SW480 (cell line): ENCODE measurements around the gene TBCCD1.
"Not testable (repeated sequence)": the region's sequence is repeated elsewhere in the genome, so short reads cannot be mapped to it uniquely, and the experiment has no call there.

Experiments used
- DNase-seq: peaks from one replicate; pipeline ENCODE4 v3.0.0-alpha.2; 2016; ENCODE audit warnings: low spot score

TBCCD1 gene

DNA sequence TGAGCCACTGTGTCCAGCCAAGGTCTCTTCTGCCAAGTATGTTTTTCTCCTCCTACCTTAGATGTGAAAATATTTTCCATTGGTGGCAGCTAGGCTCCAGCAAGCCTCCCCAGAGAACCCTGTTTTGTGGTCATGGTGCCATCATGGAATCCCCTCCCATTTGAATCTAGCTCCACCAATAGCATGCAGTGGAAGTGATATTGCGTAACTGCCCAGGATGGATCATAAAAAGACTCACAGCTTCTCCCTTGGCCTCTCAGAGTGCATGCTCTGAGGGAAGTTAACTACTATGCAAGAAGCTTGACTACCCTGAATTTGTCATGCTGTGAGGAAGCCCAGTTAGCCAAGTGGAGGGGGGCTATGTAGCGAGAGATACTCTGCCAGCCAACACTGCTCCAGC lies 50.5 kb downstream of the TBCCD1 start:
- DNase-seq: no peak

- no peak for DNase-seq
Observed at GRCh38 chr3:186515125-186515524, 52.0 kb downstream of the TBCCD1 start.

DNA sequence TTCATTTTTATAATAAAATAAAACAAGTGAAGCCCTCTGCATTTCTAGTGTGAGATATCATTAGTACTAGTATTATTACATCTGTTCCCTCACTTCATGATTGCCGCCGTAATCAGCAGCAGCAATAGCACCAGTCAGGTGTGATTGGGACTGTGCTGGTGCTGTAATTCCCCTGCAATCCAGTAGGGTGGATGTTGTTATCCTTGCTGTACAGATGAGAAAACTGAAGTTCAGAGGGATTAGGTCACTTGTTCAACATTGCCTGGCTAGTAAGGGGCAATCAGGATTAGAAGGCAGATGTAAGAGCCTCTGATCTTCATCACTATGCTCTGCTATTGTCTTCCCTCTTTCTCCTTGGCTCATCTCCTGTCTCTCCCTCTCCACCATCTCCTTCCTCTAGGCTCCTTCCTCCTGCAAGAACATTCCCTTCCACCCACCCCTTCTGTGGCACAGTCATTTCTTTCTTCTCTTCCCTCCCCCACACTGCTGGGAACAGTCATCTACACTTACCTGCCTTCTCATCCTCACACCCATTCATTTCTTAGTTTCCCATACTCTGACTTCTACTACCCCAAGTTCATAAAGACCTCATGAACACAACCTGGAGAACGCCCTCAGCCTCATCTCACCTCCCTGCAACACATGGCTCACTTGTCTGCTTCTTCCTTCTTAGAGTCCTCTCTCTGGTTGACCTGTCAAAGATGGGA lies 52.7 kb downstream of the TBCCD1 start:
- peak; percentile 33 for DNase-seq

- no peak for DNase-seq
Observed at GRCh38 chr3:186513386-186513785, 53.8 kb downstream of the TBCCD1 start.

GRCh38 chr3:186512570-186513302 lies 54.4 kb downstream of the TBCCD1 start:
- DNase-seq: no peak

GRCh38 chr3:186511702-186512101 lies 55.4 kb downstream of the TBCCD1 start:
- no peak for DNase-seq

- DNase-seq: no peak
Observed at GRCh38 chr3:186511245-186511644, 55.9 kb downstream of the TBCCD1 start.

DNA sequence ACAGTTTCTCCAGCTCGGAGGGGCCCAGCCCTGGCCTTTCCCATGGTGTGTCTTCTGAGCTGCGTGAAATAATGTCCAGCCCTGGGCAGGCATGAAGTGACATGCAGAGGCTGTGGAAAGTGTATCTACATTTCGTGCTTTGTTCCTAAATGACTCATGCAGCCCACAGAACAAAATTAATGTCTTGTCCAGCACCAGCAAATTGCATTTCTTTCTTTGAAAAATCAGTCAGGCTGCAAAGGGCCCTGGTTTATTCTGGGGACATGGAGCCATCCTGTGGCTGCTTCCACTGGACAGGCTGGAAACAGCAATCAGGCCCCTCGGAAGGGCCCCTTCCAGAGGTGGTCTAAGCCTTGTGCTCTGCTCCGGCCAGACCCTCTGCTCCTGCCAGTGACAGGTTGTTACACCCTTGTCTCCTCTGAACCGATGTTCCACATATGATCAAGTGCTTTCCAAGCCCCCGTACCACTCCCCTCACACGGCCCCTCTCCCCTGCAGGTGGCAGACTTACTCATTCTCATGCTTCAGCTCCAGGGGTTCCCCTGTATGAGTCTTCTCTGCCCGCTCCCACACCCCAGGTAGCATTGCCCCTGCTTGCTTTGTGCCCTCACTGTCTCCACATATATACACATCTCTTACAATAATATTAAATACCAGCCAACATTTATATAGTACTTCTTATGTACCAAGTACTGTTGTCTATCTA lies 56.6 kb downstream of the TBCCD1 start:
- DNase-seq: peak; percentile 28

GRCh38 chr3:186509423-186509822 lies 57.7 kb downstream of the TBCCD1 start:
- peak; percentile 48 for DNase-seq

DNA sequence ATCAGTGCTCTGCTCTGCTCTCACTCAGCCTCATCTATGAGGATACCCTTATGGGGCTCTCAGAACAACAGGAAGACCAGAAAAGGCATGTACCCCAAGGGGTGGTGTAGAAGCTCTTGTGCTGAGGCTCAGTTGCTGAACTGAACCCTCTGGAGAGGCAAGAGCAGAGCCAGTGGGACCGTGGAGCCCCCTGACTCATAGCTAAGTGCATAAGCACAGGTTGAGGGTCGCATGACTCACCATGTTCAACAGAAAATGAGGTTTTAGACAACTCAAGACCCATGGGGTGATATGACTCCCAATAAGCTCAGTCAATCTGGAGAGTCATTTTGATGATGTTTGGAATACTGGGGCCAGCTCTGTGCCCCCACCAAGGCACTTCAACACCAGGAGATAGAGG lies 60.3 kb downstream of the TBCCD1 start:
- no peak for DNase-seq

- DNase-seq: no peak
Observed at GRCh38 chr3:186506191-186506739, 60.9 kb downstream of the TBCCD1 start.

DNA sequence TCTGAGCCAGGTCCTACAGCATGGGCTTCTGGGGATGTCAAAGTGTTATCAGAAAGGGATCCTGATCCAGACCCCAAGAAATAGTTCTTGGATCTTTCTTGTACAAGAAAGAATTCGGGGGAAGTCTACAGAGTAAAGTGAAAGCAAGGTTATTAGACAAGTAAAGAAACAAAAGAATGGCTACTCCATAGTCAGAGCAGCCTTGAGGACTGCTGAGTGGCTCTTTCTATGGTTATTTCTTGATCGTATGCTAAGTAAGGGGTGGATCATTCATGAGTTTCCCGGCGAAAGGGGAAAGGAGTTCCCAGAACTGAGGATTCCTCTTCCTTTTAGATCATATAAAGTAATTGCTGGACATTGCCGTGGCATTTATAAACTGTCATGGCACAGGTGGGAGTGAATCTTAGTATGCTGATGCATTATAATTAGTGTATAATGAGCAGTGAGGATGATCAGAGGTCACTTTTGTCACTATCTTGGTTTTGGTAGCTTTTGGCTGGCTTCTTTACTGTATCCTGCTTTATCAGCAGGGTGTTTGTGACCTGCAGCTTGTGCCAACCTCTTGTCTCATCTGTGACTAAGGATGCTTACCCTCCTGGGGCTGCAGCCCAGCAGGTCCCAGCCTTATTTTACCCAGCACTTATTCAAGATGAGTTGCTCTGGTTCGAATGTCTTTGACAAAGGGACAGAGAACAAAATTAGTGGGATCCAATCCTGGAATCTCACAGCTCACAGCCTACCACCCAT lies 64.0 kb downstream of the TBCCD1 start:
- no peak for DNase-seq

DNA sequence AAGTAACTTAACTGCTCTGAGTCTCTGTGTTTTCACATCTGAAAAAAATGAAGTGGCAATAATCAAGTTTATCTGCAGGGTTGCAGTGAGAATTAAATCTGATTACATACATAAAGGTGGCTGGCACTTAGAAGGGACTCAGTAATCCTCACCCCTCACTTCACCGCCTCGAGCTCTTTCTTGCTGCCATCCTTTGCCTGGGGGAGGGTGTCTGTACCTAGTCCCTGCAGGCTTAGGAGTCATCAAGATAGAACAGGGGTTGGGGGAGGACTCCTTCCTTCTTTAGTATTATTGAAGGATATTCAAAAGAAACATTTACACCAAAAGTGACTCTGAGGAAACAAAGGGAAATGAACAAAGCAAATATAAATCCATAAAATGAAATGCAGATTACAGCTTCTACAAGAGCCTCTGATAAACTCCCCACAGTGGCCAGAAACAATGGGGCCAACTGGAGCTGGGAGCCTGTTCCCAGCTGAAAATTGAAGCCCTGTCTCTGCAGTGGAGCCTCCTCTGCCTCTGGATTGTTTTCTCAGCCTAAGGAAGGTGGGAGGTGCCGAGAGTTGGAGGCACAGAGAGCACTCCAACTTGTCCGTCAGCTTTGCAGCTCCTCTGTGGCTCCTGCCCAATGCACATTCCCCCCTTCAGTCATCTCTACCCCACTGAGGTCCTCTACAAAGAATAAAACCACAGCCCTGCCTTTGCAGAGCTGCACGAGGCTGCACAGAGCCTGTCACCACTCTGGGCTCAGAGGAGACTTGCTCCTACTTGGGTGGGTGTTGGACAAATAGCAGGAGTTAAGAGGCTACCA lies 64.8 kb downstream of the TBCCD1 start:
- no peak for DNase-seq

- not testable (repeated sequence) for DNase-seq
Observed at GRCh38 chr3:186499949-186500348, 67.2 kb downstream of the TBCCD1 start.

- DNase-seq: not testable (repeated sequence)
Observed at GRCh38 chr3:186498022-186498421, 69.1 kb downstream of the TBCCD1 start.

- DNase-seq: no peak
Observed at GRCh38 chr3:186497608-186498007, 69.5 kb downstream of the TBCCD1 start.

- DNase-seq: no peak
Observed at GRCh38 chr3:186496635-186497034, 70.5 kb downstream of the TBCCD1 start.
